ENCODE results near the gene LRRTM3.
A peak's percentile ranks its signal among the peaks of the same experiment; 100 is the strongest.

The LRRTM3 gene

GRCh38 chr10:66925896-66926715, at the start of gene LRRTM3:
Gene LRRTM3 (plus strand): TSS chr10:66926036.
- DNase-seq (ENCODE audit: low spot score), result peak; percentile 95

DNA sequence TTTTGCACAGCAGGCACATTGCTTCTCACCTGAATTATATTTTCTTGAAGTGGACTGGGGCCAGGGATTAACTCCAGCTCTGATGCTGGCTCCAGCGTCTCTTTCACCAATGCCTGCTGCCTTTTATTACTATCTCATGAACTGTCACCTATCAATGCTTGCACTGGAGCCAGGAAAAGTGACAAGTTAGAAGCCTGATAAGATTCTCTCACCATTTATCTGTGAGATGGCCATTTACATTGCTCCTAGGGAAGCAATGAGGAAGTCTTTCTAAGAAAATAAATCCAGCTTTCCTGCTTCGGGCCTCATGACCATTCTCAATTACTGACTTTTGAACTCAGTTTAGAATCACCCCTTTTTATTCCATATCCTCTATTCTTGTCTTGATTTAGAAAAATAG, 48.5 kb upstream of the LRRTM3 start:
- DNase-seq (ENCODE audit: low spot score), result no peak

GRCh38 chr10:66880292-66880691, 45.5 kb upstream of the LRRTM3 start:
- no peak for DNase-seq (ENCODE audit: low spot score)

DNA sequence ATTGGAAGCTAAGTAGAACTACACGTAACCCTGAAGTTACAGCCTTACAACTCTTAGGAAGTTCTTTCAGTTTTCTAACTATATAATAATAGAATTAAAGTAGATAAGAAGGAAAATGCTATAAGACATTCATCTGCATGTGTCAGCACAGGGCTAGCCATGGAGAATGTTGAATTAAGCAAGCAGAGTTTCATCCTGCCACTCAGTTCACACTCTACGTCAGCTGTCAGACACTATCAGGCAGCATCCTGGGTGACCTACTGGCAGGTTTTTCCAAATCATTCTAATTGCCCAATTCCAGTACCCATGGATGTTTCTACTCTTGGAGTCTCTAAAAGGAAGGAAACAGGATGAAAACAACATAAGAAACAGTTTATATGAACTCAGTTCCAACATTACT, 45.0 kb upstream of the LRRTM3 start:
- DNase-seq (ENCODE audit: low spot score), result no peak

DNA sequence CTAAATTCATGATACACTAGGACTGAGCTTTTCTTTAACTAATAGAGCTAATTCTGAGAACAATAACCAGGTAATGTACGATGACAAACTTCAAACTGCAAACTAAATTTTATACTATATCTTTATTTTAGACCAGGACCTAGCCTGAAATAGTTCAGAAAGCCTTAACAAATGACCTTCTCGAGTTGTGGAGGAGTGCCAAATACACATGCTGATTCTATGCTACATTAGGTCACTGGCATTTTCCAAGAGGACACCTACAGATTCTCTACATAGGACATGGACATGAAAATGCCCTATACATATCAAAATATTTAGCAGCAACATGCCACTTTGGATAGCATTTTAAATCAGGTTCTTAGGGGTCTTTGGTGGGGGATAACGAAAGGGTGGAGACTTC, 44.0 kb upstream of the LRRTM3 start:
- DNase-seq (ENCODE audit: low spot score), result no peak

GRCh38 chr10:66882271-66882670, 43.6 kb upstream of the LRRTM3 start:
- DNase-seq (ENCODE audit: low spot score), result no peak

DNA sequence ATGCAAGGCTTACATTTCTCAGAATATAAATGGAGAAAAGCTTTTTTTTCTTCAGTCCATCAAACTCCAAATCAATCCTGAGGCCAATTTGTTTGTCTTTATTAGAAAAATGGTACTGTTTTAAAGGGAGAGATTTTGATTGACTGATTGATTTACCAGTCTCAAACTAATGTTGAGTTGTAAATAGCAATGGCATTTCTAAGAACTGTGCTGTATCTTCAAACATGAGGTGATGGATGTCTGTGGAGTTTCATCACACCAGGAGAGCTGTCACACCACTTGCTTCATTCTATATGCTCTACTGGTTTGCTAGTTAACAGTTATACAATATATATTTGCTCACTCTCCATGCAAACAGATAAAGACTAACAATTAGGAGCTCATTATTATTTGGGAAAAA, 39.0 kb upstream of the LRRTM3 start:
- no peak for DNase-seq (ENCODE audit: low spot score)

DNA sequence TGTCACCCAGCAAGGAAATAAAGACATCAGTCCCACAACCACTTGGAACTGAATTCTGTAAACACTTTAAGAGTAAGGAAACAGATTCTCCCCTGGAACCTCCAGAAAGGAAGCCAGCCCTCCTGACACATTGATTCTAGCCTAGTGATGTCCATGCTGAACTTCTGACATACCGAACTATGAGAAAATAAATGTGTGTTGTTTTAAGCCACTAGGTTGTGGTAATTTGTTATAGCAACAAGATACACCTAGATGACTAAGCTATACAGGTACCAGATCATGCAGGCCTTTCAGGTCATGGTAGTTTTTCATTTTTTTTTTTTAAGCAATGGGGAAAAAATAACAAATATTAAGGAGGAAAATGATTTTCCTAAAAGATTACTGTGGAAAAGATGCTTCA, 37.6 kb upstream of the LRRTM3 start:
- DNase-seq (ENCODE audit: low spot score), result no peak

GRCh38 chr10:66892871-66893270, 33.0 kb upstream of the LRRTM3 start:
- no peak for DNase-seq (ENCODE audit: low spot score)

DNA sequence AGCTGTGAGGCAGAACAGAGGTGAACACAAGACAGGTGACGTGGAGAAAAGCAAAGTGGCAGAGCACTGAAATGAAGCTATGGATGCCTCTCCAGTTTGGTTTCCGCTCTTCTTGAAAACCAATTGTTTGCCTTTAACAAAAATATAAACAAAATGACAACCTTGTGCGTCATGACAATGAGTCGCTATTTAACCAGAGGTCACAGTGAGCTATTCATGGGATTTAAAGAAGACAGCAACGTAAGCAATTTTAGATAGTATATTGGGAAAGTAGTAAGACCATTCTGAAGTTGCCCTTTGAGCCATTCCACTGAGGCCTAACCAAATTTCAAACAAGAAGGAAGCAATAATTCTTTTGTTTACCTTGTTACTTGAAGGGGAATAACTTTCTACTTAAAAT, 15.2 kb upstream of the LRRTM3 start:
- DNase-seq (ENCODE audit: low spot score), result no peak

- DNase-seq (ENCODE audit: low spot score), result no peak
Observed at GRCh38 chr10:66916030-66916429, 9.8 kb upstream of the LRRTM3 start.

GRCh38 chr10:66917104-66917503, 8.7 kb upstream of the LRRTM3 start:
- DNase-seq (ENCODE audit: low spot score), result no peak

DNA sequence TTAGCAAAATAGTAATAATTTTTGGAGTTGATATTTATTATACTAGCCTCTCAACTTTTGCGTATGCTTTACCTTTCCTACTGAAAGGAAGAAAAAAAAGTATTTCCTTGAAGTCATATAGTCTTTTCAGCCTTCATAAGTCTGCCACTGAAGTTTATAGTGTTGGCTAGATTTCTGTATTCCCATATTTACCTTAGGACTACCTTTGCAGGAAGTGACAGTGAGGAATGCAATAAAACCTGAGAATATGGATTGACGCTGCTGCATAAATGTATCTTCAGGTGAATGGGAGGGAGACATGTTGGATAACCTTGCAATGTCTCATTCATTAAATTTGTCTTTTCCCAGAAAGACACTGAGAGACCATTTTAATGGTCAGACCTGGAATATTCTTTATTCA, 6.6 kb upstream of the LRRTM3 start:
- no peak for DNase-seq (ENCODE audit: low spot score)

- no peak for DNase-seq (ENCODE audit: low spot score)
Observed at GRCh38 chr10:66924674-66925345, 1.0 kb upstream of the LRRTM3 start.

DNA sequence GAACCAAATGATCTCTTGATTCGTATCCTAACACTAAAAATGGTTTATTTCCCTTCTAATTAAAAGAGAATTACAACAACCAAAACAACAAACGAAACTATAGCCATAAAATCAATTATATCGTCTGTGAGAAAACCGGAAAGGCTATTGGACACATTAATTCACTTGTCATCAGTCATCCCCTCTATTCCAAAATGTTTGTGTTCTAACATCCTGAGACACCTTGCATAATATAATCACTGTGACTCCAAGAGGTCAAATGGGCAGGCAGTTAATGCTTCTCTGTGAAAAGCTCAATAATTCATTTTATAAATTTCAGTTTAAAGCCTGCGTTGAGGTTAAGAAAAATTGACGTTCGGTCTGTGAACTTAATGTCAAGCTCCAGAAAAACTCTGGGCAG, 463 bp upstream of the LRRTM3 start:
- no peak for DNase-seq (ENCODE audit: low spot score)

DNA sequence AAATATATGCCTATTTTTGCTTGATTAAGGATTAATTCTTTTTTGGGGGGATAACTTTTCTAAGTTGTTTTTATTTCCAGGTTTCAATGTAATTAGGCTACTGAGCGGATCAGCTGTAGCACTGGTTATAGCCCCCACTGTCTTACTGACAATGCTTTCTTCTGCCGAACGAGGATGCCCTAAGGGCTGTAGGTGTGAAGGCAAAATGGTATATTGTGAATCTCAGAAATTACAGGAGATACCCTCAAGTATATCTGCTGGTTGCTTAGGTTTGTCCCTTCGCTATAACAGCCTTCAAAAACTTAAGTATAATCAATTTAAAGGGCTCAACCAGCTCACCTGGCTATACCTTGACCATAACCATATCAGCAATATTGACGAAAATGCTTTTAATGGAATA, 1.0 kb downstream of the LRRTM3 start:
- no peak for DNase-seq (ENCODE audit: low spot score)

DNA sequence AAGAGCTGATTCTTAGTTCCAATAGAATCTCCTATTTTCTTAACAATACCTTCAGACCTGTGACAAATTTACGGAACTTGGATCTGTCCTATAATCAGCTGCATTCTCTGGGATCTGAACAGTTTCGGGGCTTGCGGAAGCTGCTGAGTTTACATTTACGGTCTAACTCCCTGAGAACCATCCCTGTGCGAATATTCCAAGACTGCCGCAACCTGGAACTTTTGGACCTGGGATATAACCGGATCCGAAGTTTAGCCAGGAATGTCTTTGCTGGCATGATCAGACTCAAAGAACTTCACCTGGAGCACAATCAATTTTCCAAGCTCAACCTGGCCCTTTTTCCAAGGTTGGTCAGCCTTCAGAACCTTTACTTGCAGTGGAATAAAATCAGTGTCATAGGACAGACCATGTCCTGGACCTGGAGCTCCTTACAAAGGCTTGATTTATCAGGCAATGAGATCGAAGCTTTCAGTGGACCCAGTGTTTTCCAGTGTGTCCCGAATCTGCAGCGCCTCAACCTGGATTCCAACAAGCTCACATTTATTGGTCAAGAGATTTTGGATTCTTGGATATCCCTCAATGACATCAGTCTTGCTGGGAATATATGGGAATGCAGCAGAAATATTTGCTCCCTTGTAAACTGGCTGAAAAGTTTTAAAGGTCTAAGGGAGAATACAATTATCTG, 1.6 kb downstream of the LRRTM3 start:
- peak; percentile 47 for DNase-seq (ENCODE audit: low spot score)

DNA sequence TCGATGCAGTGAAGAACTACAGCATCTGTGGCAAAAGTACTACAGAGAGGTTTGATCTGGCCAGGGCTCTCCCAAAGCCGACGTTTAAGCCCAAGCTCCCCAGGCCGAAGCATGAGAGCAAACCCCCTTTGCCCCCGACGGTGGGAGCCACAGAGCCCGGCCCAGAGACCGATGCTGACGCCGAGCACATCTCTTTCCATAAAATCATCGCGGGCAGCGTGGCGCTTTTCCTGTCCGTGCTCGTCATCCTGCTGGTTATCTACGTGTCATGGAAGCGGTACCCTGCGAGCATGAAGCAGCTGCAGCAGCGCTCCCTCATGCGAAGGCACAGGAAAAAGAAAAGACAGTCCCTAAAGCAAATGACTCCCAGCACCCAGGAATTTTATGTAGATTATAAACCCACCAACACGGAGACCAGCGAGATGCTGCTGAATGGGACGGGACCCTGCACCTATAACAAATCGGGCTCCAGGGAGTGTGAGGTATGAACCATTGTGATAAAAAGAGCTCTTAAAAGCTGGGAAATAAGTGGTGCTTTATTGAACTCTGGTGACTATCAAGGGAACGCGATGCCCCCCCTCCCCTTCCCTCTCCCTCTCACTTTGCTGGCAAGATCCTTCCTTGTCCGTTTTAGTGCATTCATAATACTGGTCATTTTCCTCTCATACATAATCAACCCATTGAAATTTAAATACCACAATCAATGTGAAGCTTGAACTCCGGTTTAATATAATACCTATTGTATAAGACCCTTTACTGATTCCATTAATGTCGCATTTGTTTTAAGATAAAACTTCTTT, 2.3 kb downstream of the LRRTM3 start:
- peak; percentile 78 for DNase-seq (ENCODE audit: low spot score)

DNA sequence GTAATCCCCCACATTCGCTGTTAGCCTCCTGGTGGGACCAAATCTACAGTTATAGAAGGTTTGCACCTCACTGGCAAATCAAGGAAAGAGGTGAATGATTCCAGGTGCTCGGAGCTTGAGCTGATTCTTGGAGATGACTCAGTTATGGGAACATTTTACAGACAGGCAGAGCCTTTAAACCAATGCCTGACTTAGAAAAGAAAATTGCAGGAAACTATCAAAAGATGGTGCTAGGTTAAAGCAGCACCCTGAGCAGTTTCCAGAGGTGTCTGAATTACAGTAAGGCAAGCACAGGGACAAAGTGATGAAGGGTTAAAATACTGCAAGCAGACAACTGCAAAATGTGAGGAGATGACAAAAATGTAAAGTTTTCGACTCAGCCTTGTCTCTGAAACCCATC, 2.9 kb downstream of the LRRTM3 start:
- DNase-seq (ENCODE audit: low spot score), result no peak

DNA sequence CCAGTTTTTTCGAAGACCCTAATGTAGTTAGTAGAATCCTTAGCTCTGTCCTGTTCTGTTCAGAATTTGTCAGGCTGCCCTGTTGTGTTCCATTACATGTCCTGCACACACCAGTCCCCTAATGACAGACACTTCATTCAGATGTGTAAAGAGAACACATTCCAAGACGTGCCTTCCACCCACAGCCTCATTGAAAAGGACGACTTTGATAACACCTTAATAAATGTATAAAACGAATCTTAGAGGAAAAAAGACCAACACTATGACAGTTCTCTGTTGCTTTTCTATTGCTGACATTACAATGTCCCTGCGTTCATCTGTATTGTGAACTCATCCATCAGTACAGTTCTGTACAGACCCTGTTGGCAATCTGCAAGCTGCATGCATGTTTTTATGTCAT, 3.5 kb downstream of the LRRTM3 start:
- peak; percentile 36 for DNase-seq (ENCODE audit: low spot score)

- DNase-seq (ENCODE audit: low spot score), result peak; percentile 88
Observed at GRCh38 chr10:66931340-66931948, 5.6 kb downstream of the LRRTM3 start.

DNA sequence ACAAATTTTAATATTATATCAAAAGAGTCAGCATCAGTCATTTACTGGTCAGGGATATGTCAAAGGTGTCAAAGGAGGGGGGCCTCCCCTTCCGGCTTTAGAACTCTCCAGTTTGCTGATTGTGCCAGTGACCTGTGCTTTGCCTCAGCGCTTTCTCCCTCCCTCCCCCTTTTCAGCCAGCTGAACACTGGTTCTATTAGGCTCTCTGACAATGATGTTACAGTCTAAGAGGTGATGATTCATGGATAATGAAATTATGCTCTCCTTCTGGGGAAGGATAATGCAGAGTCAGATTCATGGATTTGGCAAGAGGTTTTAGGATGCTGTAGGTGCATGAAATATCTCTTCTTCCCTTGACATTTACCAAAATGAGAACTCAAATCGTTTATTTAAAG, 6.1 kb downstream of the LRRTM3 start:
- peak; percentile 81 for DNase-seq (ENCODE audit: low spot score)

All from Ammon's horn (tissue), 1 donor.